Smooth muscle cell of the pulmonary artery (primary cell): ENCODE data around the gene NDUFC2. TPM values are rescaled to one million over a fixed set of nuclear protein-coding genes. Genes with fewer than 3 reads are reported as not detected.

ENCODE experiments used
- total RNA-seq: library from RNA; depleted of rRNA; stranded (reverse); fragments of >200 nt; gene quantifications from 2 replicates; pipeline ENCODE4 v1.2.3, GENCODE V29; 2014

NDUFC2 gene
- 68.4 and 75.1 TPM in 2 replicates for total RNA-seq

DNA sequence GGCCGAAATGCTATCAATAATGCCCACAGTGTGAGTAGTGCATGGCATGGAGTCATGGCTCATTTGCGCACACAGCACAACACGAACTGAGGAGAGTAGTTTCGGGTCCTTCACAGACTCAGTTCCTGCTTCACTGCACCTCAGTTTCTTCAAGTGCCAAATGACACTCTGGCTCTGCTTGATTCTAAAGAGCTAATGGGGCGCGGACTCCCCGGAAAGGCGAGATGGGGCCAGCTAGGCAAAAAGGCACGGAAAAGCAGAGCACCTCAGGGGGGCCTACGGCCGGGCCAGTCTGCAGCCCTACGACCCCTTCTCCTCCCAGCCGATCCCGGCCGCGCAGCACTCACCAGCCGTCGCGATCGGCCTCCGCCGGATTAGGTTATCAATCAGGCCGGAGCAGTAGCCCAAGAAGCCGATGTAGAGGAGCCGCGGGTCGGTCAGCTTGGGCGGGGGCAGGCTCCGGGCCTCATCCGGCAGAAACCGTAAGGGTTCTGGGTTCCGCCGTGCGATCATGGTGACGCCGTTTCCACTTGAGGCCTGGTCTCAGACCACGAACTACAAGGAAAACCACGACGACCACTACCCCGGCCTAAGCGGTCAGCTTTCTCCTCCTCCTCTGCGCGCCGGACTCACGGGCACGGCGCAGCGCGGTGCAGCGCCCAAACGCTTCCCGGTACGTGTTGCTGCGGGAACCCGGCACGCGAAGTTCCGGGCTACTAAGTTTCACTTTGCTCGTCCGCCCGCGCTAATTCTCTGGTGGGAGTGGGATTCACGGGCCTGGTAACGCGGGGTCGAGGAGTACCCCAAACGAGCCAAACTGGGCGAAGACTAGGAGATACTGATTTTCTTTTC lies at the start of gene NDUFC2:
TSS of gene NDUFC2 (minus strand) at position 631 of the 852 bp plus-strand sequence. CDS start at position 513, 118 bp downstream.

GRCh38 chr11:78063440-78064181 lies 16.1 kb downstream of the NDUFC2 start, which contains the start of gene THRSP:
THRSP (plus strand) TSS chr11:78063861; CDS start chr11:78063882, 21 bp downstream.

DNA sequence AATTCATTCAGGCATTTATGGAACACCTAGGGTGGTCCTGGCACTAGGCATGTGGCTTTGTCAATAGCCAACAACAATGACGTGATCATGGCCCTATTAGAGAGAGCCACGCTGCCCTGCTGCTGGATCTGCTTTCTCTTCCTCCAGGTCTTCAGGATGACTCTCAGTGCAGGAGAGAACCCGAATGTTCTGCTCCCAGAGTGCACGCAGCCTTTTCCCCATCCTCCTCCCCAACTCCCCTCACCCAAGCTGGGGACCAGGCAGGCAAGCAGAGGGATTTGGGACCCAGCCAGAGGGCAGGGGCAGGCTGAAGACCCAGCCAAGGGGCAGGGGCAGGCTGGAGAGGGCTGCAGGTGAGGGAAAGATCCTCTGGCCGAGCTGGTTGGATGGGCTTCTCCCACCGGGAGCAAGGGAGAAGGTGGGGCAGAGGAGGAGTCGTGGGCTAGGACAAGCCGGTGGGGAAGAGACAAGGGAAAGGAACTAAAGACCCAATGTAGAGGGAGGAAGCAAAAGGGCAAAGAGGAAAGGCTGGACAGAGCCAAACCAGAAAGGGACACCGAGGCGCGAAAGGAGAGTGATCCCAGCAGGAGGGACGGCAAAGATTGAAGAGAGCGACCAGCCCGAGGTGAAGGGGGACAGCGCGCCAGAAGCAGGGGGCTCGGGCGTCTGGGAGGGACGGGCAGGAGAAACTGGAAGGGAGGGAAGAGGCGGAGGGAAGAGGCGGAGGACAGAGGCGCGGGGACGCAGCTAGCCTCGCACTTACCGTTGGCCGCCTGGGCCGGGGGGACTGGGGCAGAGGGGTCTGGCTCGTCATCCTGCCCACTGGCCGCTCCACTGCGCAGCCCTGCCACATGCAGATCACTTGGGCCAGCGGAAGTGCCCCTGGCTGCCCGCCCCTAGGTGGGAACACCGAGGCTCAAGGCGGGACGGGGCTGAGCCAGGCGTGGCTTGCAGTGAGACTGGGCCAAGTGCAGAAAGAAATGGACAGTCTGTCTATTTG lies 57.0 kb downstream of the NDUFC2 start, which contains the start of gene KCTD14:
TSS of gene KCTD14 (minus strand) at position 880 of the 1,000 bp plus-strand sequence. CDS start at position 853, 27 bp downstream.

Other genes starting within 250 kb of the NDUFC2 start
- 27.2 and 29.4 TPM in 2 replicates for gene INTS4, start 85.2 kb downstream of the NDUFC2 start, total RNA-seq
- gene KCTD14, start 56.6 kb downstream of the NDUFC2 start, total RNA-seq: 0.50 and 0.72 TPM in 2 replicates
- not detected in 2 replicates for gene THRSP, start 16.0 kb downstream of the NDUFC2 start, total RNA-seq
- 27.5 and 28.6 TPM in 2 replicates for gene ALG8, start 59.8 kb upstream of the NDUFC2 start, total RNA-seq
- gene KCTD21, start 108.8 kb upstream of the NDUFC2 start, total RNA-seq: 14.8 and 15.6 TPM in 2 replicates
- 13.5 and 15.5 TPM in 2 replicates for gene USP35, start 109.1 kb upstream of the NDUFC2 start, total RNA-seq